HG03457 (cell line): ENCODE data around the gene MNAT1.
"Not testable (repeated sequence)": the region's sequence is repeated elsewhere in the genome, so short reads cannot be mapped to it uniquely, and the experiment has no call there.

Experiments used
- ATAC-seq: cut with Tn5 transposase; IDR thresholded peaks from one replicate; pipeline ENCODE4 v1.9.1; 2021; ENCODE audit warnings: moderate number of reproducible peaks; ENCODE audit not compliant: unreplicated experiment

MNAT1 gene

GRCh38 chr14:60867503-60868172, 133.1 kb downstream of the MNAT1 start:
- no peak for ATAC-seq

GRCh38 chr14:60878121-60878520, 143.6 kb downstream of the MNAT1 start:
- no peak for ATAC-seq

GRCh38 chr14:60878536-60878935, 144.0 kb downstream of the MNAT1 start:
- ATAC-seq, result no peak

- no peak for ATAC-seq
Observed at GRCh38 chr14:60882219-60882618, 147.7 kb downstream of the MNAT1 start.

- ATAC-seq, result no peak
Observed at GRCh38 chr14:60884134-60884533, 149.6 kb downstream of the MNAT1 start.

DNA sequence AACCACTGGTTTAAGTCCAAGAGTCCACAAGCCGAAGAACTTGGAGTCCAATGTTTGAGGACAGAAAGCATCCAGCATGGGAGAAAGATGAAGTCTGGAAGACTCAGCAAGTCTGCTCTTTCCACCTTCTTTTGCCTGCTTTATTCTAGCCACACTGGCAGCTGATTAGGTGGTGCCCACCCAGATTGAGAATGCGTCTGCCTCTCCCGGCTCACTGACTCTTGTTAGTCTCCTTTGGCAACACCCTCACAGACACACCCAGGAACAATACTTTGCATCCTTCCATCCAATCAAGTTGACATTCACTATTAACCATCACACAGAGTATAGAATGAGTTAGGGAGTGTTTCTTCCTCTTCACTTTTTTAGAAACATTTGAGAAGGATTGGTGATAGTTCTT, 156.1 kb downstream of the MNAT1 start:
- not testable (repeated sequence) for ATAC-seq

DNA sequence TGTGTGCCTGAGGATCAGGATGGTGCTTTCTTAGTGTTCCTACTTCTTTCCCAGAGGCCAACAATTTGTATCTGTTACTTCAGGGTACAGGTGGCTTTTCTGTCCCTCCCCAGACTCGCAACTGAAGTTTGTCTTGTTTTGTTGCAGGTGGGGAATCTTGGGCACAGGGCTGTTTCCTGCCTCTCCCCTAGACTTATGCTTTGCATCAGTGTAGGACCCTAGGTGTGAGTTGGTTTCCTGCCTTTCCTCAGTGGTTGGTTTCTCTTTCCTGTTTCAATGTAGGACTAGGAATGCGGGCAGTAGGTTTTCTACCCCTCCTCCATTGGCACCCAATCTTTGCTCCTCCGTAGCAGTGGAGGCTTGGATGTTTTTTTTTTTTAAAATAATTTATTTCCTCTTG, 159.3 kb downstream of the MNAT1 start:
- no peak for ATAC-seq

DNA sequence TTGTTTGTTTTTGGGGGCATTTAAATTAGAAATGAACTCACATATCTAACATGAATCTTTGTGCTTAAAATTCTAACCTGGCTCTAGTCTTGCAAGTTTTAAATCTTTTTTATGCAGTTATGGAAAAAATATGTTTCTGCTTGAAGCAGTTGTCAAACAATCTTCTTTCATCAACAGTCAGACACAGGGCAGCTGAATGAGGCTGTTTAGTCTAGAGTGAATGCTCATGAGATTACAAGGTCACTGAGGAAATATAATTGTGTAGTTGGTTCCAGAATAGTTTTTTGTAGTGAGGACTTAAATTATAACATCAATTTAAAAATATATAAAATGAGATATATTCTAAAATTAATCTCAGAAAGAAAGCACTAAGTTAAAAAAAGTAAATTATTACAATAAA, 169.8 kb downstream of the MNAT1 start:
- no peak for ATAC-seq

DNA sequence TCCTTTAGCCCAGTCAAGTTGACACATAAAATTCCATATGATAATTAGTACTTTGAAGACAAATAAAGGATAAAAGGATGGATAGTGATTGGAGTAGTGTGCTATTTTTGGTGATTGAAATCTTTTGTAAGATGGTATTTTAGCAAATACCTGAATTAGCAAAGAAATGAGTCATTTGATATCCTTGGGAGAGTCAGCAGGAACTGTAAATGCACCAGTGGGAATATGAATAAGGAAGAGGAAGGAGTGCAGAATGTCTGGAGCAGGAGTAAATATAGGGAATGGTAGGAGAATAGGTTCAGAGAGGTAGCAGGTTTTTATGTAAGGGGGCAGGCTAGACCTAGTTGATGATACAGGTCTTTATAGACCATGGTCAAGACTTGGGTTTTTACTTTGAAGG, 171.4 kb downstream of the MNAT1 start:
- no peak for ATAC-seq

- no peak for ATAC-seq
Observed at GRCh38 chr14:60915781-60916180, 181.2 kb downstream of the MNAT1 start.

DNA sequence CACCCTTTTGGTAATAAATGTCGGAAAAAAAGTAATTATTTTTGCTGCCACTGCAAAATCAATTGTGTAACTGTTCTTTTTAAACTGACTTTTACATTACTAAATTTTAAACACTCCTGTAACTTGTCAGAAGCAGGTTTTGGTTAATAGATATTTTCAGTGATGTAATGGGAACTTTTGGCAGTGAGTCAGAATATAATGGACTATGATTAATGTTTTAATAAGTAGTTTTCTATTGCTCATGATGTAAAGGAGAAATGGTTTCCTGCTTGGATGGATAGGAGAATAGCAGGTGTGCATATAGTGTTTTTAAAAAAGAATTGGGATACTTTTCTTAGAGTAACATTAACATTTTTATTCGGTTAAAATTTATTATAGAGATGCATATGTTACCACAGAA, 187.5 kb downstream of the MNAT1 start:
- ATAC-seq, result no peak

DNA sequence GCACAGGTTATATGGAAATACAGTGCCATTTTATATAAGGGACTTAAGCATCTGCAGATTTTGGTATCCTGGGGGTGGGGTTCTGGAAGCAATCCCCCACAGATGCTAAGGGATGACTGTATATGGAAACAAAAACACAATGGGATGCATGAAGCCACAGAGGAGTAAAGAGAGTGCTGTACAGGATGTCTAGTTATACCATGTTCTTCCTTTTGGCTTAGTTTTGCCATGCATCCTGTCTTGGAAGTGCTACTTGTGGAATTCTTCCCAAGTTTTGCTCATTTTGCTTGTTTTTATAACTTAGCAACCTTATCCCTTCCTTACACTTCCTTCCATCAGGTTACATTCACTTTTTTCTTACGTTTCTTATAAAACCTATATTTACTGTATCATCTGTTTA, 190.7 kb downstream of the MNAT1 start:
- ATAC-seq, result no peak

DNA sequence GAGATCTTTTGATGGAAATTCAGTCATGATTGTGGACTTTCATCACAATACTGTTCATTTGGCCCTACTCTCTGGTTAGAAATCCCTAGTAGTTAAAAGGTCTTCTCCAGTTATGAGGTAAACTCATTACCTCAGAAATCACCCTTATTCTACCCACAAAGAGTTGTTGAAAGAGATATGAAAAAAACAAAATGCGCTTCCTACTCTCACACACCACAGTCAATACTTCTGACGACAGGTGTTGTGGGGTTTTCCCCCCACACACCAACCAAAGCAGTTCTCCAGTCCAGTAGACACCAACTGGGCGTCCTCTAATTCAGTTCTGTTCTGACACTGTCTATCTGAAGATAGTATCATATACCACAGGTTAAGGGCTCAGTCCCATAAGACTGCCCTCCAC, 191.4 kb downstream of the MNAT1 start:
- ATAC-seq, result peak; percentile 92

DNA sequence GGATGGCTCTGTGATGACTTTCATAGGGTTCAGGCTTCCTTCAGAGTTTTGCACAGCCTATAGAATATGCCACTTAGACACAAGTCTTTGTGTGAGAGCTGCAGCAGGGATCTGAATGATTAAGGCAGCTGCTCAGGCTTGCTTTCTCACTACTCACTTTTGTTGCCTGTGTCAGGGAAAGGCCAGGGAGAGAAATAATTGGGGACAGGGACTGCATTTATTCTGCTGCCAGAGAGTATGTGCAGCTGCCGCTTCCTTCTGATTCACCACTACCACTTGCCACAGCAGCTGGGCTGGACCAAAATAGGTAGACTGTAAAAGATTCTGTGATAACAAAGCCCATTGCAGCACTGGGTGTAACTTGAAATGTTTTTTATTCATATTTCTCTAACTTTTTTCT, 196.7 kb downstream of the MNAT1 start:
- no peak for ATAC-seq

GRCh38 chr14:60933920-60934655, 199.5 kb downstream of the MNAT1 start:
- ATAC-seq, result no peak

DNA sequence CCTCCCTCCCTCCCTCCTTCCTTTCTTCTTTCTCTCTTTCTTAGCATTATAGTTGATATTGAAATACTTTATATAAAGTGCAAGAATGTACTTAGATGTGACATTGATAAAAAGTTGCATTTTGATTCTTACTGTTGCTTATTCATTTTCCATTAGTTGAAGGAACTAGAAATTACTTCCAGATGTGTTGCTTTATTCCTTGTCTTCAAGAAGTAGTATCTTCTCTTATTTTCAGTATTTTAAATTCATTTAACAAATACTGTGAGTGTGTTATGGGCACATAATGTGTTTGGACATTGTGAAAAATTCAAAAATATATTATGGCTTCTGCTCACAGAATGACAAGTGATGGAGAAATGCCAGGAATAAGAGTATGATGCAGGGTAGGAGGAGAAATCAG, 200.8 kb downstream of the MNAT1 start:
- ATAC-seq, result no peak

DNA sequence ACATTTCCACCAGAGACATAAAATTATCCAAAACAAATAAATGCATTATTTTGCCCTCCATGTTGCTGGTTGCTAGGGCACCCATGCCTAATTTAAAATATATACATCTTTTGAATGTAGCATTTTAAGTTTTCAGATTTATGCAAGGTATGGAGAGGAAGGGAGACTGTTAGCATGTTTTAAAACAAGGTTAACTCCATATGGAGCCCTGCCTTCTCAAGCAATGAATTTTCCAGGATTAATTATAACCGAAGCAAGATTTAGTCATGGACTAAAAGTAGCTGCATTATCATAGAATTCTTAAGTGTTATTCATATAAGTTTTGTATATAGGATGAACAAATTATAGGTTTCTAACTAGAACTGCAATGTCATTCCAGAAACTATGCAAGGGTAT, 209.1 kb downstream of the MNAT1 start:
- ATAC-seq, result no peak

DNA sequence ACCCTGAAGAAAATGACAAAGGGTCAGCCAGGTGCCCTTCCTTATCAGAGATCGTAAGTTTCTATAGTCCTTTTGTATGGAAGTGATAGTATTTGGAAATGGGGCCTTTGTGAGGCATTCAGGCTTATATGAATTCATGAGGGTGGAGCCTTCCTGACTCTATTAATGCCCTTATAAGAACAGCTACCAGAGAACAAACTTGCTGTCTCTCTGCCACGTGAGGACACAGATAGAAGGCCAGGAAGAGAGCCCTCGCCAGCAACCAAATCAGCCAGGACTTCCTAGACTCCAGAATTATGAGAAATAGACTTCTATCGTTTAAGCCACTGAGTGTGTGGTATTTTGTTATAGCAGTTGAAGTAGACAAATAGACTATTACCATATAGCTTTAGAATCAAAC, 209.6 kb downstream of the MNAT1 start:
- no peak for ATAC-seq

DNA sequence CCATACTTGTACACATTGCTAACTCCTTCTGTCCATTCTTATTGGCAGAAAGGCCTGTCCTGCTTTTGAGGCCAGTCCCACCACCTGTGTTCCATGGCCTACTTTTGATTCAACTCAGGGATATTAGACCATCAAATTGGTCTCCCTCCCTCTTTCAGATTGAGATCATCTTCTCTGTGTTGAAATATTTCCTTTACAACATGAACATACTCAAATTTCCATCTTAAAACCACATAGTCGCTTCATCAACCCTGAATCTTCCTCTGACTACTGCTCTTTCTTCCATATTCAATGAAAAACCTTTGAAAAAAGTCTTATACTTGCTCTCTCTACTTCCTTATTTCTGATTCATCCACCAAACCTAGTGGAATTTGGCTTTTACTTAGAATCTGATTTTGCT, 211.4 kb downstream of the MNAT1 start:
- ATAC-seq, result no peak

DNA sequence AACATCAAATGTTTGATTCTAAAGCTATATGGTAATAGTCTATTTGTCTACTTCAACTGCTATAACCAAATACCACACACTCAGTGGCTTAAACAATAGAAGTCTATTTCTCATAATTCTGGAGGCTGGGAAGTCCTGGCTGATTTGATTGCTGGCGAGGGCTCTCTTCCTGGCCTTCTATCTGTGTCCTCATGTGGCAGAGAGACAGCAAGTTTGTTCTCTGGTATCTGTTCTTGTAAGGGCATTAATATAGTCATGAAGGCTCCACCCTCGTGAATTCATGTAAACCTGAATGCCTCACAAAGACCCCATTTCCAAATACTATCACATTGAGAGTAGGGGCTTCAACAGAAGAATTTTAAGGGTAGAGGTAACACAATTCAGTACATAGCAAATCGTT, 212.2 kb downstream of the MNAT1 start:
- ATAC-seq, result no peak

DNA sequence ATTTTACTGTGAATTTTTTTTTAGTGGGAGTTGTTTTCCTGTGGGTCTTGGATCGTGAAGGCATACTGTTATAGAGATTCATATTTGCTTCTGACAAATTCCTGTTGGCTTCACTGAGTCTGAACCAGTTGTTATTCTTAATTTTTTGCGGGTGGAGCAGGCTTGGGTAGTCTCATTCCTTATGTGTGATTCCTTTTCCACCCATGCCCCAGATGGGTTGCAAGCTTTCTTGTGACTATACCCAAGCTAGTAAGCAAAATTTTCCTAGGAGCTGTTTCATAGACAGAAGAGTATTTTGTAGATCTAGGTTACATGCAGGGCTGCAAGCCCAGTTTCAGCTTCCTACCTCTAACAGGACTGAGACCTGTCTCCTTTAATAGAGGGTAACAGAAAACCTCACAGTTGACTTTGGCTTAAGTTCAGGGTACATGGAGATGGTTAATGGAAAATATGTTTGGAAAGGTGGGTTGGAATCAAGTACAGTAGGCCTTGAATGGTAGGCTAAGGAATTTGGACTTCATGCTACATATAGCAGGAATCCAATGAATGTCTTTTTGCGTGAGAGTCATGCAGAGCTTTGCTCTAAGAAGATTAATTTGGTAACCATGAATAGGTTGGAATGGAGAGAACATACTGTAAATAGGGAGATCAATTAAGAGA, 217.3 kb downstream of the MNAT1 start:
- ATAC-seq, result no peak

- no peak for ATAC-seq
Observed at GRCh38 chr14:60956202-60956601, 221.6 kb downstream of the MNAT1 start.
